H1 (cell line): ENCODE results near the gene NGFR. TPM values are rescaled to one million over a fixed set of nuclear protein-coding genes. Genes with fewer than 3 reads are reported as not detected.

Experiments
- CTCF ChIA-PET: fragments of 300-600 bp; sonication (Branson Sonifier 250); formaldehyde crosslinking; loops from one replicate; lab custom pipeline; 2021; ENCODE audit not compliant: partially characterized antibody; lab: Charles Lee
- POLR2A ChIA-PET: fragments of 300-600 bp; sonication (Branson Sonifier 250); formaldehyde crosslinking; loops from one replicate; lab custom pipeline; 2021; ENCODE audit warnings: inconsistent platforms; ENCODE audit not compliant: partially characterized antibody; lab: Charles Lee
- DNase-seq, 2 experiments: peaks; one replicate each; pipeline versions ENCODE4 v3.0.0 to v3.0.0-alpha.2; 2010 to 2022; ENCODE audit warnings: low spot score in 2 of 2, low read depth in 1 of 2, mixed read lengths in 1 of 2
- FAIRE-seq: peaks from 2 replicates; lab custom pipeline; 2011; peaks lifted over from hg19 to GRCh38; lab: Jason Lieb, UNC
- H2AFZ ChIP-seq: 2 replicates; pipeline ENCODE4 v1.8.1; 2012; ENCODE audit warnings: low read length, inconsistent platforms
- H2AK5ac ChIP-seq: 2 replicates; pipeline ENCODE4 v1.6.1; 2013; ENCODE audit warnings: low read depth, low read length
- H2BK120ac ChIP-seq: replicated peaks from 2 replicates; pipeline ENCODE3; 2013; ENCODE audit warnings: low read depth, low read length, inconsistent platforms
- H2BK12ac ChIP-seq: 2 replicates; pipeline ENCODE4 v1.6.1; 2013; ENCODE audit warnings: low read depth, low read length
- H2BK15ac ChIP-seq: 2 replicates; pipeline ENCODE4 v1.6.1; 2013; ENCODE audit warnings: low read length
- H2BK20ac ChIP-seq: 2 replicates; pipeline ENCODE4 v1.6.1; 2013; ENCODE audit warnings: low read length
- H2BK5ac ChIP-seq: 2 replicates; pipeline ENCODE4 v1.6.1; 2013; ENCODE audit warnings: low read depth, low read length
- H3K14ac ChIP-seq: 2 replicates; pipeline ENCODE4 v1.6.1; 2013; ENCODE audit warnings: inconsistent platforms; ENCODE audit not compliant: insufficient read length
- H3K18ac ChIP-seq: 2 replicates; pipeline ENCODE4 v1.6.1; 2013; ENCODE audit warnings: low read length; ENCODE audit errors: extremely low read depth
- H3K23ac ChIP-seq: 2 replicates; pipeline ENCODE4 v1.6.1; 2013; ENCODE audit warnings: inconsistent platforms; ENCODE audit not compliant: insufficient read length
- H3K23me2 ChIP-seq: 2 replicates; pipeline ENCODE4 v1.6.1; 2013; ENCODE audit warnings: low read depth, low read length
- H3K27ac ChIP-seq: 2 replicates; pipeline ENCODE4 v1.6.1; 2011; ENCODE audit warnings: low read depth, low read length, inconsistent platforms
- H3K27me3 ChIP-seq, 4 experiments: replicated peaks in 1 of 4; 1 replicate in 1 of 4; 2 replicates in 3 of 4; pipeline versions ENCODE4 v1.6.1 to v1.8.1; 2011 to 2013; ENCODE audit warnings: low read length in 3 of 4, mild to moderate bottlenecking in 3 of 4, inconsistent platforms in 2 of 4, mixed read lengths in 2 of 4, moderate library complexity in 1 of 4; ENCODE audit not compliant: control insufficient read depth in 3 of 4, insufficient read depth in 3 of 4; ENCODE audit errors: extremely low read depth in 1 of 4
- H3K36me3 ChIP-seq, 4 experiments: 2 replicates each; pipeline versions ENCODE4 v1.6.1 to v1.8.1; 2011 to 2013; ENCODE audit warnings: mild to moderate bottlenecking in 4 of 4, low read length in 3 of 4, moderate library complexity in 2 of 4, control low read depth in 1 of 4, inconsistent platforms in 1 of 4; ENCODE audit not compliant: insufficient read depth in 4 of 4, control insufficient read depth in 2 of 4
- H3K4ac ChIP-seq: replicated peaks from 2 replicates; pipeline ENCODE3; 2013; ENCODE audit warnings: low read length, low read depth, mixed read lengths, inconsistent platforms; ENCODE audit not compliant: insufficient read length
- H3K4me1 ChIP-seq, 4 experiments: replicated peaks in 1 of 4; 1 replicate in 1 of 4; 2 replicates in 3 of 4; pipeline versions ENCODE4 v1.6.1 to v1.8.1; 2011 to 2013; ENCODE audit warnings: low read length in 3 of 4, inconsistent platforms in 2 of 4, mixed read lengths in 1 of 4; ENCODE audit not compliant: insufficient read depth in 4 of 4, control insufficient read depth in 3 of 4
- H3K4me2 ChIP-seq, 2 experiments: 2 replicates each; pipeline versions ENCODE4 v1.6.1 to v1.8.1; 2011 to 2013; ENCODE audit warnings: low read depth in 2 of 2, low read length in 2 of 2, control low read depth in 1 of 2, inconsistent platforms in 1 of 2, mild to moderate bottlenecking in 1 of 2; ENCODE audit not compliant: insufficient read depth in 1 of 2
- H3K4me3 ChIP-seq, 4 experiments: fragments of 200-600, 300-600 bp in 1 of 4; sonication (generic), shearing (Covaris generic), sonication (Bioruptor Twin) in 1 of 4; 2 replicates each; pipeline versions ENCODE4 v1.5.1 to v1.8.1; 2011 to 2016; ENCODE audit warnings: low read length in 4 of 4, low read depth in 3 of 4, control low read depth in 2 of 4, inconsistent platforms in 2 of 4, mild to moderate bottlenecking in 2 of 4, mixed read lengths in 1 of 4, moderate library complexity in 1 of 4; ENCODE audit not compliant: insufficient read depth in 2 of 4; ENCODE audit errors: extremely low read depth in 1 of 4
- H3K56ac ChIP-seq: replicated peaks from 2 replicates; pipeline ENCODE3; 2013; ENCODE audit warnings: low read depth, mild to moderate bottlenecking, mixed read lengths, low read length, inconsistent platforms; ENCODE audit not compliant: insufficient read length
- H3K79me1 ChIP-seq: 2 replicates; pipeline ENCODE4 v1.6.1; 2013; ENCODE audit warnings: low read depth, low read length, control low read depth
- H3K79me2 ChIP-seq, 2 experiments: 2 replicates each; pipeline versions ENCODE4 v1.6.1 to v1.8.1; 2012 to 2013; ENCODE audit warnings: low read length in 2 of 2, mild to moderate bottlenecking in 2 of 2, inconsistent platforms in 1 of 2; ENCODE audit not compliant: insufficient read depth in 2 of 2, control insufficient read depth in 1 of 2
- H3K9ac ChIP-seq, 4 experiments: replicated peaks in 1 of 4; 1 replicate in 1 of 4; 2 replicates in 3 of 4; pipeline versions ENCODE4 v1.6.1 to v1.8.1; 2011 to 2013; ENCODE audit warnings: low read depth in 3 of 4, low read length in 3 of 4, control low read depth in 2 of 4, mild to moderate bottlenecking in 2 of 4, moderate library complexity in 2 of 4, inconsistent platforms in 1 of 4; ENCODE audit errors: extremely low read depth in 1 of 4
- H3K9me3 ChIP-seq, 2 experiments: 2 replicates each; pipeline versions ENCODE4 v1.6.1 to v1.8.1; 2012 to 2013; ENCODE audit warnings: mild to moderate bottlenecking in 2 of 2, moderate library complexity in 2 of 2, control low read depth in 1 of 2, inconsistent platforms in 1 of 2, low read depth in 1 of 2, low read length in 1 of 2, mixed read lengths in 1 of 2; ENCODE audit not compliant: insufficient read depth in 2 of 2
- H4K20me1 ChIP-seq, 2 experiments: replicated peaks in 1 of 2; 2 replicates each; pipeline versions ENCODE3 to v1.8.1; 2011 to 2013; ENCODE audit warnings: inconsistent platforms in 2 of 2, low read length in 2 of 2, mild to moderate bottlenecking in 1 of 2; ENCODE audit not compliant: insufficient read depth in 2 of 2, control insufficient read depth in 1 of 2
- H4K5ac ChIP-seq: 2 replicates; pipeline ENCODE4 v1.6.1; 2013; ENCODE audit warnings: low read length, low read depth, mixed read lengths, inconsistent platforms; ENCODE audit not compliant: insufficient read length
- H4K8ac ChIP-seq: 2 replicates; pipeline ENCODE4 v1.8.0; 2013; ENCODE audit warnings: mild to moderate bottlenecking, moderate library complexity, low read length, inconsistent platforms; ENCODE audit not compliant: insufficient read depth; ENCODE audit errors: extremely low read depth
- H4K91ac ChIP-seq: replicated peaks from 2 replicates; pipeline ENCODE3; 2013; ENCODE audit warnings: low read length, mixed read lengths, inconsistent platforms; ENCODE audit not compliant: insufficient read length
- BACH1 ChIP-seq: IDR thresholded peaks from 2 replicates; pipeline ENCODE4 v1.6.1; 2012; ENCODE audit warnings: low read length, improper control_type of control experiment
- FOSL1 ChIP-seq: IDR thresholded peaks from 2 replicates; pipeline ENCODE4 v1.6.1; 2011; ENCODE audit warnings: mild to moderate bottlenecking, low read depth, low read length, moderate library complexity; ENCODE audit not compliant: insufficient read depth
- GABPA ChIP-seq: IDR thresholded peaks from 2 replicates; pipeline ENCODE4 v1.6.1; 2011; ENCODE audit warnings: mild to moderate bottlenecking, low read length, moderate library complexity, borderline replicate concordance; ENCODE audit not compliant: insufficient read depth
- KDM5A ChIP-seq: fragments of 200-600 bp; IDR thresholded peaks from 2 replicates; pipeline ENCODE4 v1.7.1; 2012; ENCODE audit warnings: mild to moderate bottlenecking, low read length, inconsistent platforms, mixed read lengths
- POLR2A ChIP-seq, 2 experiments: IDR thresholded peaks; 1 replicate in 1 of 2; 2 replicates in 1 of 2; pipeline ENCODE4 v1.6.1; 2011; ENCODE audit warnings: low read depth in 2 of 2, low read length in 2 of 2, mild to moderate bottlenecking in 2 of 2; ENCODE audit errors: control extremely low read depth in 1 of 2
- POLR2AphosphoS5 ChIP-seq: IDR thresholded peaks from 2 replicates; pipeline ENCODE4 v1.6.1; 2011; ENCODE audit warnings: low read depth, low read length
- POU5F1 ChIP-seq: IDR thresholded peaks from 2 replicates; pipeline ENCODE4 v1.6.1; 2011; ENCODE audit warnings: low read depth, mild to moderate bottlenecking, low read length, moderate library complexity
- RNF2 ChIP-seq: fragments of 200-900, 300-1000 bp; sonication (generic); IDR thresholded peaks from 2 replicates; pipeline ENCODE4 v1.7.1; 2016; ENCODE audit warnings: borderline replicate concordance, low read depth, mild to moderate bottlenecking, antibody characterized with exemption, low read length; ENCODE audit not compliant: poor library complexity, severe bottlenecking; ENCODE audit errors: missing control alignments
- SP1 ChIP-seq: IDR thresholded peaks from 2 replicates; pipeline ENCODE4 v1.6.1; 2011; ENCODE audit warnings: low read depth, low read length
- SP4 ChIP-seq: IDR thresholded peaks from 2 replicates; pipeline ENCODE4 v1.6.1; 2012; ENCODE audit warnings: low read length, inconsistent platforms
- SRF ChIP-seq: IDR thresholded peaks from 2 replicates; pipeline ENCODE4 v1.6.1; 2011; ENCODE audit warnings: mild to moderate bottlenecking, low read depth, low read length, moderate library complexity
- TAF7 ChIP-seq: optimal IDR thresholded peaks from 2 replicates; pipeline ENCODE3; 2011; ENCODE audit warnings: low read depth, mild to moderate bottlenecking, inconsistent platforms, low read length, moderate library complexity, borderline replicate concordance
- WGBS, 2 experiments: shearing (Covaris generic) in 1 of 2; methylation state at CpG; one replicate each; pipeline versions ENCODE4 v1.1.6 to v1.1.7; 2013 to 2015; ENCODE audit warnings: low lambda C conversion rate in 2 of 2, mixed read lengths in 2 of 2, inconsistent platforms in 1 of 2, low coverage in 1 of 2, missing lambda C conversion rate in 1 of 2; ENCODE audit not compliant: insufficient replicate concordance in 2 of 2, insufficient coverage in 1 of 2, insufficient read length in 1 of 2; ENCODE audit errors: extremely low coverage in 1 of 2, missing lambda C conversion rate in 1 of 2; 5-methylcytosine and 5-hydroxymethylcytosine counted together
- polyA plus RNA-seq, 7 experiments: library from polyadenylated mRNA; depleted of rRNA in 3 of 7; stranded (reverse) in 5 of 7; unstranded in 2 of 7; fragments of >200 nt in 5 of 7; fragments of 200-250 nt in 2 of 7; gene quantifications; 1 replicate in 5 of 7; 2 replicates in 1 of 7; 4 replicates in 1 of 7; pipeline versions ENCODE4 v1.2.1 to v1.2.3, GENCODE V29; 2011 to 2013; ENCODE audit warnings: missing spikeins in 2 of 7, mixed read lengths in 2 of 7
- total RNA-seq: library from RNA; stranded (reverse); fragmentation: NEBNext Ultra II Directional; extraction: Animal tissue kit (Norgen Biotek cat#: 25700); gene quantifications from 2 replicates; pipeline ENCODE4 v1.2.1, GENCODE V29; 2021

Gene NGFR
- total and polyA plus RNA-seq, 2 of the 8 experiments (the other 6 are each of a cell fraction or from before 2014, with no cell fraction given), result 8.1 to 10.3 TPM

DNA sequence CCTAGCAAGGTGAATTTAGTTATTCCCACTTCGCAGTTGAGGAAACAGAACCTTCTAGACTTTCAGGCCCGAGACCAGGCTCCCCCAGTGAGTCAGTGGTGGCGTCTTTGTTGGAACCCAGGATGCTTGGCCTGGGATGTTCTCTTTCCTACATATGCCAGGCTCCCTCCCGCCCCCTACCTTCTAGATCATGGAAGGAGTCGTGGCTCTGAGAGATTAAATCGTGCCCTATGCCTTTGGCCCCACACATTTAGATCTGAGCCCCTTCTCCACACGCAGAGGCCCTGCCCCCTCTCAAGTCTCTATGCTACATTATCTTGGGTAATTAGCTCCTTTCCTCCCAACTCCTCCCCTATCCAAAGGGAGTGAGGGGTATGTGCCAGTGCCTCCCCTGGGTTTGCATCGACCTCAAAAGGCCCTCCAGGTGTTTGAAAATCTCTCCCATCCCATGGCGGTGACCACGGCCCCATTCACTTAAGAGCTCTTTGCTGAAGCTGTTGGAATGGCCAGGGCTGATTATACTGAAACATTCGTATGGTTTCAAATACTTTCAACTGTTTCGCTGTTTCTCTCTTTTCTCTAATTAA, 3.0 kb downstream of the NGFR start:
- H3K23ac ChIP-seq, result no peak overlapping the region
- peaks cover 31% of the 10 kb centered on the region; the same call in 1 of the 2 replicates for H3K23me2 ChIP-seq
- FAIRE-seq (no peak), DNase-seq (peak in 1 of 2 experiments; percentile 72)
- H3K27ac ChIP-seq, result no peak overlapping the region
- peak overlapping the region; percentile 70 for H4K91ac ChIP-seq
- no peaks in the 10 kb centered on the region for H3K9me3 ChIP-seq
- WGBS, 2 experiments, result 17% methylated on average over 12 of the region's 12 CpGs; no CpG with 5 or more reads in 1 of the 2 experiments
- H4K5ac ChIP-seq, result no peak overlapping the region
- no peaks in the 10 kb centered on the region for H4K20me1 ChIP-seq
- no peak overlapping the region for H3K14ac ChIP-seq
- POLR2A ChIA-PET, result interaction anchor here (1.3 to 4.1 kb wide), 4 partner anchors 9 to 88 kb away, joined by 3 to 24 read pairs (median 8); no protein-coding TSS in a partner anchor
- CTCF ChIA-PET, result interaction anchor here (0.6 to 12.8 kb wide), 23 partner anchors 10 to 218 kb away, joined by 3 to 210 read pairs (median 7); no protein-coding TSS in a partner anchor
- peak overlapping the region; percentile 75; the same call in 1 of the 2 replicates for H2BK12ac ChIP-seq
- H3K79me2 ChIP-seq, result no peaks in the 10 kb centered on the region
- H3K79me1 ChIP-seq, result no peaks in the 10 kb centered on the region
- no peak overlapping the region for H3K56ac ChIP-seq
- no peak overlapping the region for H2AK5ac ChIP-seq
- H3K4me2 ChIP-seq, result peak overlapping the region; percentile 91 to 95
- H2BK15ac ChIP-seq, result no peak overlapping the region
- H3K18ac ChIP-seq, result peak overlapping the region; percentile 71; the same call in 1 of the 2 replicates
- H3K4me1 ChIP-seq, result peaks cover 3 to 13% (median 12%) of the 10 kb centered on the region in 4 experiments
- no peaks in the 10 kb centered on the region for H3K36me3 ChIP-seq
- H2BK20ac ChIP-seq, result peak overlapping the region; percentile 90
- H3K27me3 ChIP-seq, result peaks cover 12 to 47% (median 38%) of the 10 kb centered on the region in 4 experiments
- H2AFZ ChIP-seq, result no peak overlapping the region; the same call in 1 of the 2 replicates
- H3K9ac ChIP-seq, result 0 out of 7 replicates have a peak overlapping the region, but pooled peaks of 1 of the 4 experiments have one; percentile 4
- H2BK120ac ChIP-seq, result no peak overlapping the region
- H3K4ac ChIP-seq, result peak overlapping the region; percentile 35
- peak overlapping the region; percentile 82 for H4K8ac ChIP-seq
- no peak overlapping the region for H2BK5ac ChIP-seq
- peak overlapping the region; percentile 57 to 79 (median 72); a peak in 7 of 8 replicates for H3K4me3 ChIP-seq
- TF ChIP-seq SP4 (no peak; the same call in 1 of the 2 replicates), FOSL1 (no peak), KDM5A (no peak), SP1 (no peak), POU5F1 (no peak), POLR2AphosphoS5 (no peak), SRF (no peak), BACH1 (no peak), TAF7 (no peak), RNF2 (no peak), GABPA (no peak), POLR2A (IDR thresholded peaks at IDR 0.05; ENCODE audit: control extremely low read depth in 1 of 2, low read depth in 2 of 2, low read length in 2 of 2) (no peak)
